ENCODE data around the gene CNTNAP3B.
"Not testable (repeated sequence)": the region's sequence is repeated elsewhere in the genome, so short reads cannot be mapped to it uniquely, and the experiment has no call there.

CNTNAP3B gene

DNA sequence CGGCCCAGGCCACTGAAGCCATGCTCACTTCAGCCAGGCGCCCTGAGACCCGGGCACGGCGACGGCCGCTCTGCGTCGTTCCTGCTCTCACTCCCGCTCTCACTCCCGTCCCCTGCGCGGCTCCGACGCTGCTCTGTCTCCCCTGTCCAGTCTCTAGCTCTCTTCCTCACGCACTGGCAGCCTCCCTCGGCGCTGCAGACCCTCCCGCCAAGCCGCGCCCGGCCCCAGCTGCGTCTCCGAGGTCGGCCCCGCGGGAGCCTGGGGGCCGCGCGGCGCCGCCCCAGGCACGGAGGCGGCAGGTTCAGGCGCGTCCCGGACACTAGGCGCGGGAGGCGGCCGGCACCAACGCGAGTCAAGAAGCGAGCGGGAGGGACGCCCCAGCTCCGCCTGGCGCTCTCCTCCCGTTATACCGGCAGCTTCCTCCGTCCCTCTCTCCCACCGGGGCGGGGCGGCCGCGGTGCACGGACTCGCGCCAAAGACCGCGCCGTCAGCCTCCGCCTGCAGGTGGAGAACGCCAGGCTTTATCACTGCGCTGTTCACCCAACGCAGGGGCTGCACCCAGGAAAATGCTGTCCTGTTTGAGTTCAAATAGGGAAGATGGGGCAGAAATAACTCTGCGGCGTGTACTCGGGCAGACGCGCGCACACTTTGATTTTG, at the start of gene CNTNAP3B:
Gene CNTNAP3B, minus strand, starts transcription at position 354 of the 657 bp plus-strand sequence. Its CDS starts 332 bp downstream, at position 22.
- DNase-seq = not testable (repeated sequence)

DNA sequence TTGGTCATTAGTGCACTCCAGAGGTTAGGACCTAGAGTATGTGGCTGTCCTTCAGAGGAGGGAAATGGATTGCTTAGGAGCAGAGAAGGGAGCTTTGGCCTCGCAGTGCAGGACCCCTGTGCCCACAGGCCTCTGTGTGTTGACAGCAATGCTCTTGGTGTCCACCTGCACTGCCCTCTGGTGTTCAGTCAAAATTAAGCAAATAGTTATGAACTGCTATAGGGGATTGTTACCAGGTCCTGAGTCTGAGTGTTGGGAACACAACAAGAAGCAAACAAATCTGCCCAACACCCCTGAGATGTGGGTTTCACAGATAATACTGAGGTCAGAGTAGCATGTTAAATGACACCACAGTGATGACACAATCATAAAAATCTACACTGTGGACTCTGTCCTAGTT, 31.1 kb upstream of the CNTNAP3B start:
- not testable (repeated sequence) for DNase-seq

DNA sequence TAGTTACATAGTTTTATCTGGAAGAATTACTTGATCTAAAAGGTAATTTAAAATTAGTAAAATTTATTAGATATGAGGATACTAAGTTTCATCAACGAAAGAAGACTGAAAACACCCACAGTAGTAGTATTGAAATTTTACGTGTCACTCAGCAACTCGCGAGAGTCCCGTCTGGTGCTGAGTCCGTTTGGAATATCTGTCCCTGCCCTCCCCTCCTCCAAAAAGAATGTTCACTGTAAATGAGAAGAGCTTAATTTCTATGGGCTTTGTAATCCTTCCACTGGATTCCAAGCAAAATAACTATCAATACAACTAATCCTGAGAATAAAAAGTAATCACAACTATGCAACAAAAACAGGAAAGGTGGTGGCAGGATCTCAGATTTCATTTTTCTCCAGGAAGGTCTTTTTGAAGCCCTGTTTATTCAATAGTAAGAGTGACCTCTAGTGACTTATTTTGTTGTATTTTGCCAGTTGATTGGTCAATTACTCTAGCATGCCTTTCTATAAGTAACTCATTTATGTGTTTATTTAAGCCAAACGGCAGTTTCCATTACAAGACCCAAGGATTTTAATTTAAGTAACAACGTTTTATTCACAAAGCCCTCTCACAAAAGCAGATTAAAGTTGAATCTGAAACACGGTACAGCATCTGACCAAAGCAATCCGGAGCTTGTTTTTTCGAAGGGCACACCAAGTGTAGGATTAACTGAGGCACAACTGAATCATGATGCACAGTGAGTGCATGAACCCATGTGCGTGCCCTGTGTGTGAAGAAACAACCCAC, 2.0 kb downstream of the CNTNAP3B start:
- not testable (repeated sequence) for DNase-seq

GRCh38 chr9:42121007-42121406, 8.2 kb downstream of the CNTNAP3B start:
- not testable (repeated sequence) for DNase-seq

DNA sequence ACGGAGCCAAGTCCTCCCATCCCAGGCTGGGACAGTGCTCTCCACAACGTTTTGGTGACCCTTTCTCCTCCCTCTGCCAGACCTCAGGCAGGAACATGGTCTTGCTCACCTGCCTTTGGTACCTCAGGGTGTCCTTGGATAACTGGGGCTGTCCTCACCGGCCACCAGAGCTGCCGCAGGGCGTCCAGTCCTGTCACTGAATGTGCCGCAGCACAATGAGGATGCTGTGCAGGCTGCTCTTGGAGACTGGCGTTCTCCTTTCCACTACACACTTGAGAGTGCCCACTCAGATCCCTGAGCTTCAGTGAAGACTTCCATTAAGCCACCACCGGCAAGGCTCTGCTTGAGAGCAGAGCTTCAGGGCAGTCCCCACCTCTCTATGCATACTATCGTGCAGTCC, 33.3 kb downstream of the CNTNAP3B start:
- DNase-seq = not testable (repeated sequence)

GRCh38 chr9:42084559-42084952, 44.7 kb downstream of the CNTNAP3B start:
- DNase-seq = not testable (repeated sequence)

- not testable (repeated sequence) for DNase-seq
Measured at GRCh38 chr9:42083877-42084558, 45.2 kb downstream of the CNTNAP3B start.

DNA sequence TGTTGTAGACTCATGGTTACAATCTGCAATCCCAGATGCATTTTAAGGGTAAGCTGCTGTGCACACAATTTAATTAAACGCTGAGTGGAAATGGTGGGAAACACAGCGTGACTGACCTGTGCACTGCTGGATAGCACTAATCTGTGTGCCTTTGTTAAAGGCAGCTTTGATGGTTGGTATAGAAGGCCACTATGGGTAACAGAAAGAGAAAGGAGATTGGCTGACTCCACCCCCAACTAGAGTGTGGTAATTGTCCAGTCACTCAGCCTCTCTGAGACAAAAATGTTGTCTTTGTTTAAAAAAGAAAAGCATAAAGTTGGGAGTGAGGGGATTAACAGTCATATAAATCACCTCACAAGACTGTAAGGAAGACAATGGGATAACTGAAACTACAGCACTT, 48.9 kb downstream of the CNTNAP3B start:
- not testable (repeated sequence) for DNase-seq

DNA sequence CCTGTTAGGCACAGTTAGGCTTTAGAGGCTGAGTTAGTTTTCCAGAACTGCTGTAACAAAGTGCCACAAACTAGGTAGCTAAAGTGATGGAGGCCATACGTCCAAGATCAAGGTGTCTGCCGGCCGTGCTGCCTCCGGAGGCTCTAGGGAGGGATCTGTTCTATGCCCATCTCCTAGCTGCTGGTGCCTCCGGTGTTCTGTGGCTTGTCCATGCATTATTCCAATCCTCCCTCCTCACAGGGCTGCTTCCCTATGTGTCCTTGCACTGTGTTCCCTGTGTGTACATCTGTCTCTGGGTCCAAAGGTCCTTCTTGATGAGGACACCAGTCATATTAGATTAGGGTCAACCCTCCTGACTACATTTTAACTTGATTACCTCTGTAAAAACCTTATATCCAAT, 54.4 kb downstream of the CNTNAP3B start:
- not testable (repeated sequence) for DNase-seq

DNA sequence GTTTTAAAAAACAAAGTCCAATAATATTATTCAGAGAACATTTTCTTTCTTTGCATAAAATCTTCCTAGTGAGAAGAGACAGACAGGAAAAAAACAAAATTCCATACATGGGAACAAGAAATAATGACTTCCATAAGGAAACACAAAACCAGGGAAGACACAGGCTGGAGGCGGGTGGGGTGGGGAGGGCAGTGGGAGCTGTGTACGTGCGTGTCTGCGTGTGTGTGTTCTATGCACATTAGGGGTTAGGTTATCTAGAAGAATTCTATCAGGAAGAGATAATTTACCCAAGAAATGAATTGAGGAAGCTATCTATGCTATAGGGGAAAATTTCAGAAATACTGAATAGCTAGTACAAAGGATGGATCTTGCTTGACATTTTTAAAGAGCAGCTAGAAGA, 58.2 kb downstream of the CNTNAP3B start:
- DNase-seq = not testable (repeated sequence)

- not testable (repeated sequence) for DNase-seq
Measured at GRCh38 chr9:42070035-42070799, 59.0 kb downstream of the CNTNAP3B start.

DNA sequence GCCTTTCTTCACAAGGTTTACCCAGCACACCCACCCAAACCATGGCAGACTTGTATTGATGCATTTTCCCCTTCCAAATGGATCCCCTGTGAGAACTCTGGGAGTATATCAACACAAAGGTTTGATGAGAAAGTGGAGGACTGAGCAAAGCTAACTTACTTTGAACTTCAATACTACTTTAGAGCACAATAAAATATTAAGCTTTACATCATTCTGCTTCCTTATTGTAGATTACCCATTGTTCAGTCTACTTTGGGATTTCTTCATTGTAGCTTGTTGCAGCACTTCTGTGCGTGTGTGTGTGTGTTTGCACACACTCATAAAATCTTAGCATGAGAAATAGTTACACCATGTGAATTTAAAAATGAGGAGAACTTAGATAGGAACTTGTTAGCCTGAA, 75.4 kb downstream of the CNTNAP3B start:
- not testable (repeated sequence) for DNase-seq

- DNase-seq = not testable (repeated sequence)
Measured at GRCh38 chr9:42050701-42051100, 78.5 kb downstream of the CNTNAP3B start.

- not testable (repeated sequence) for DNase-seq
Measured at GRCh38 chr9:42044422-42045010, 84.7 kb downstream of the CNTNAP3B start.

DNA sequence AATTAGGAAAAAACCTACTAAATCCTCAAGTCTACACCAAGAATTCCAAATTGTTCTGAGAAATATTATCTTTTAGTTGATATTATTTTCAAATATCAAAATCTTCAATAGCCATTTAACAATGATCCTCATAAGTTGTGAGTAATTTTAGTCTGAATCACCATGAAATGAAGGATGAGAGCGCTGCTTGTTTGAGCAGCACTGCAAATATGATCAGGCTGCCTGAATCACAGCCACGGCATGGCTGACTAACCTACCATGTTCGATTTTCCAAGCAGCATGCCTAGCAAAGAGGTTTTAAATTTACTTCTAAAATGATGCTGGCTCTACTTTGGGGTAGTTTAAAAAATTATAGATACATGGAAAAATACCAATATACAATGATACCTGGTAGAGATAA, 95.7 kb downstream of the CNTNAP3B start:
- DNase-seq = not testable (repeated sequence)

GRCh38 chr9:42020639-42021038, 108.6 kb downstream of the CNTNAP3B start:
- DNase-seq = not testable (repeated sequence)

DNA sequence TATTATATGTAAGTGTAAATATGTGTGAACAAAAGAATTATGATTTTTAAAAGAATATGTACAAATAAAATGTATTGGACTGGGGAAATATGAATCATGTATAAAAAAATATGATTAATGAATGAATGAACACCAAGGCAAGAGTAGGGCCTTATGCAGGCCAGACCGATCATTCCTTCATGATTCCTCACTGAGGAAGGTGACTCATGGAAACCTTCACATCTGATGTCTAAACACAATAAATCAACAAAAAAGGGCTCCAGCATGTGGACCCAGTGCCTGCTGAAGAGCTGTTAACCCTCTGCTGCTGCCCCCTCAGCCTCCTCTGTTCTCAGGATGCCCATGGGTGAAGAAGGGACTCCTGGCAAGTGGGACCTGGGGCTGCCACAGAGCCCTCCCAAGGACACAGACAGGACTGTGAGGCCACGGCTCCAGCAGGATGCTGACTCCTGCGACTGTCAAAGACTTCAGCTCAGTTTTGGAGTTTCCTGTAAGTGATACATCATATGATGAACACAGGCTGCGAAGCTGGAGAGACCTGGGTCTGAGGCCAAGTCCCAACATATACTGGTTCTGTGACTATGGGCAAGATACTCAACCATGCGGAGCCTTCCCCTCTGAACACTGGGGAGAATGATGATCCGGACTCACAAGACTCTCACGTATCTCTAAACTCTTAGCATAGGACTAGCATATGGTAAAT, 110.9 kb downstream of the CNTNAP3B start:
- not testable (repeated sequence) for DNase-seq

DNA sequence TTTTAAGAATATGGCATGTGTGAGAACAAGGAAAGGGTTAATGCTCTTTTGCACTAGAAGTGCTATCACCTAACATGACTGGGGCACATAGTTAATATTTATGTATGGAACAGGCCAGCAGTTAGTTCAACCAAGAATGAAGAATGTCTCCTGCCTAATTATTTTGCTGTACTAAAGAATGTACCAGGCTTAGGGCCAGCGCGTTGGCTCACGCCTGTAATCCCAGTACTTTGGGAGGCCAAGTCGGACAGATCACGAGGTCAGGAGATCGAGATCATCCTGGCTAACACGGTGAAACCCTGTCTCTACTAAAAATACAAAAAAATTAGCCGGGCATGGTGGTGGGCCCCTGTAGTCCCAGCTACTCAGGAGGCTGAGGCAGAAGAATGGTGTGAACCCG, 114.9 kb downstream of the CNTNAP3B start:
- DNase-seq = not testable (repeated sequence)

DNA sequence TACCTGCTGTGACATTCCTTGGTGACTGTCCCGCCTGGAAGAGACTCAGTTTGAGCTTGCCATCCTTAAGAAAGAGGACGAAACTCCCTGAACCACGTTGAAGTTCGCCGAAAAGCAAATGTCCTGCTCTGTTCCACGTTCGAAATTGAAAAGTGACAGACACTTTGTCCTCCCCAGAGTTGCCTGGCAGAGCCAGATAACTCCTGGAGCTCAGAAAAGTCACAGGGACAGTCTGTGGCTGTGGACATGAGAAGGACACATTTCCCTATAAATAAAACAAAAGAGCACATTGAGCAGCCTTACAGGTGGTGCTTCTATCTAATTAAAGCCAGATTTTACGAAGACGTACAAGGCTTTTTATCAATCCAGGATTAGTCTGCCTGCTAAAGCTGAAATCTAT, 137.6 kb downstream of the CNTNAP3B start:
- DNase-seq = not testable (repeated sequence)

- DNase-seq = not testable (repeated sequence)
Measured at GRCh38 chr9:41980271-41980670, 149.0 kb downstream of the CNTNAP3B start.

DNA sequence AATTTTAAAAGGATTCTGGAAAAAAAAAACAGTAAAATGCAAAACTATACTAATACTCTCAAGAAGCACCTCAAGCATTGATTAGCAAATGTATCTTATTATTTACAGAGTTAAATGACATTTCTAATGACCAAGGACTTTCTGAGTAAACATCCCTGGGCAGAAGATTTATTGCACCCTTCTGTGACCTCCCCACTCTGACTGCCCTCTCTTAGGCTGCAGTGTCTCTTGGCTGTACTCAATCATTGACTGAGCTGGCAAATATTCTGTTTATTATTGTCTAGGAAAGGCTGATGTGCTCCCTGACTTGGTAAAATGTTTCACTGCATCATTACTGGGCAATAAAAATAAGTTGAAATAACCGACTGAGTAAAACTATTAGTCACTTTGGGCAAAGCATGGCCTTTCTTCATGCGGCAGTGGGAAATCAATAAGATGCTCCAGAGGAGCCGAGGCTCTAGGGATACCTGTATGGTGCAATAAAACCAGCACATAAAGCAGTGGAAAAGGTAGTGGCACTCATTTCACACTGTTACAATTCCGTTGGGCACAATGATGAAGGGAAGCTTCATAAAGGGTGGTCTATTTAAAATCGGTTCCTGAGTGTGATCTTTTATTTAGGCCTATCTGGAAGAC, 151.1 kb downstream of the CNTNAP3B start:
- DNase-seq = not testable (repeated sequence)
